ENCODE measurements around the gene NPR2. TPM values are rescaled to one million over a fixed set of nuclear protein-coding genes. Genes with fewer than 3 reads are reported as not detected.

The NPR2 gene
- total RNA-seq, 1 donor from 2014 or later: 7.9 TPM

DNA sequence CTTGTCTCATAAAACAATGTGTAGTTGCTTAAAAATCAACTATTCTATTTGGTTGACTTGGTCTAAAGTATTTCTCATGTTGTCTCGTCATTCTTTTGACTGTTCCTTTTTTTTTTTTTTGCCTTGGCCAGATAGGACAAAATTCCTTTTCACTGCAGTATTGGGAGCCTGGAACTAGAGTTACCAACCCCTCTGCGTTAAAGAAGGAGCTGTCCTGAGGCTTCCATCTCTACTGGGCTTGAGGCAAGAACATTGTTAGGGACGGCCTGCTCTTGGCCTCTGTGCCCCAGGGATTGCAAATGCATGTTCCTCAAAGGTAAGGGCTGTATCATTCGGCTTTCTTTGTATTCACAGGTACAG lies 1.4 kb upstream of the NPR2 start:
- TF ChIP-seq, protein P1, sequence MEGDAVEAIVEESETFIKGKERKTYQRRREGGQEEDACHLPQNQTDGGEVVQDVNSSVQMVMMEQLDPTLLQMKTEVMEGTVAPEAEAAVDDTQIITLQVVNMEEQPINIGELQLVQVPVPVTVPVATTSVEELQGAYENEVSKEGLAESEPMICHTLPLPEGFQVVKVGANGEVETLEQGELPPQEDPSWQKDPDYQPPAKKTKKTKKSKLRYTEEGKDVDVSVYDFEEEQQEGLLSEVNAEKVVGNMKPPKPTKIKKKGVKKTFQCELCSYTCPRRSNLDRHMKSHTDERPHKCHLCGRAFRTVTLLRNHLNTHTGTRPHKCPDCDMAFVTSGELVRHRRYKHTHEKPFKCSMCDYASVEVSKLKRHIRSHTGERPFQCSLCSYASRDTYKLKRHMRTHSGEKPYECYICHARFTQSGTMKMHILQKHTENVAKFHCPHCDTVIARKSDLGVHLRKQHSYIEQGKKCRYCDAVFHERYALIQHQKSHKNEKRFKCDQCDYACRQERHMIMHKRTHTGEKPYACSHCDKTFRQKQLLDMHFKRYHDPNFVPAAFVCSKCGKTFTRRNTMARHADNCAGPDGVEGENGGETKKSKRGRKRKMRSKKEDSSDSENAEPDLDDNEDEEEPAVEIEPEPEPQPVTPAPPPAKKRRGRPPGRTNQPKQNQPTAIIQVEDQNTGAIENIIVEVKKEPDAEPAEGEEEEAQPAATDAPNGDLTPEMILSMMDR (IDR thresholded peaks at IDR 0.05; ENCODE audit: insufficient read depth, low read length, severe bottlenecking): no peak
- H3K27me3 ChIP-seq (ENCODE audit: control insufficient read depth, insufficient read depth, low read length): no peaks in the 10 kb centered on the region
- H3K36me3 ChIP-seq (ENCODE audit: control insufficient read depth, insufficient read depth, low read length): no peaks in the 10 kb centered on the region
- no peak overlapping the region for H3K4me3 ChIP-seq (ENCODE audit: low read depth, low read length)
- FAIRE-seq (no peak), DNase-seq (ENCODE audit: low read depth) (no peak)

DNA sequence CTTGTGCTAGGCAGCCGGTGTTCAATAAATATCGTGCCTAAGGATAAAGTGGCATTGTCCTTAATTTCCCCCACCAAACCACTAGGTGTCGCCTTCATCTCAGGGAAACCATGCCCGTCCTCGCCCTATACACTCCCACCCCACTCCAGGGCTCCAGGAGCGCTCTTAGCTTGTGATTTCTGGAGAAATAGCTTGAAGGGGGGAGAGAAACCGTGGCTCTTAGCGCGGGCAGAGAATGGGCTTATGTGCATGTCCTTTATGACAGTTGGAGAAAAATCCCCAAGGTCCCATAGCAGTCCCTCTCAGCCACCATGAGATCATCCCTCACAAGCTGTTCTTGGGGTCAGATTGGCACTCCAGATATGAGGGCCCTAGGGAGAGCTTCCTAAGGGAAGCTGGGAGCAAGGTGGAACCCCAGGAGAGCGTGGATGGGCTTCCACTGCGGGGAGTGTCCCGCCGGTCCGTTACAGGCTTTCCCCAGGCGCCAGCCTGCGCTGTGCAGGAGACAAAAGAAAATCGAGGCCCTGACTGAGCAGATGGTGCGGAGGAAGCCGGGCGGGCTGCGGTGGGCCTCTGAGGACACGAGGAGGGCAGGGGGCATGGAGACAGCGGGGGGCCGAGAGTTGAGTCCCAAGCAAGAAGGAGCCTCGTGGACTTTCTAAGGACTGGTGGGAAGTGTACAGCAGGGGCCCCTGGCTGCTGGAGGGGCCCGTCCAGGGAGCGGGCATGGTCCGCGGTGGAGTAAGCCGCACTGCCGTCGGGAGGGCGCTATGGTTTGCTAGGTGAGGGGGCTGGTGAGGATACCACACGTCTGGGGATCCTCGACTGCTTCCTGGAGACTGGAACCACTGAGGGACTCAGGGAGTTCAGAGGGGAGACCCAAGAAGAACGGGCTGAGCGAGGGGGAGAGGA lies 750 bp upstream of the NPR2 start:
- no peak overlapping the region for H3K4me3 ChIP-seq (ENCODE audit: low read depth, low read length)
- H3K27me3 ChIP-seq (ENCODE audit: control insufficient read depth, insufficient read depth, low read length): no peaks in the 10 kb centered on the region
- FAIRE-seq: peak; percentile 95
- peak; percentile 70 for DNase-seq (ENCODE audit: low read depth)
- TF ChIP-seq, protein P1 (IDR thresholded peaks at IDR 0.05; ENCODE audit: insufficient read depth, low read length, severe bottlenecking): peak; percentile 83
- no peaks in the 10 kb centered on the region for H3K36me3 ChIP-seq (ENCODE audit: control insufficient read depth, insufficient read depth, low read length)

DNA sequence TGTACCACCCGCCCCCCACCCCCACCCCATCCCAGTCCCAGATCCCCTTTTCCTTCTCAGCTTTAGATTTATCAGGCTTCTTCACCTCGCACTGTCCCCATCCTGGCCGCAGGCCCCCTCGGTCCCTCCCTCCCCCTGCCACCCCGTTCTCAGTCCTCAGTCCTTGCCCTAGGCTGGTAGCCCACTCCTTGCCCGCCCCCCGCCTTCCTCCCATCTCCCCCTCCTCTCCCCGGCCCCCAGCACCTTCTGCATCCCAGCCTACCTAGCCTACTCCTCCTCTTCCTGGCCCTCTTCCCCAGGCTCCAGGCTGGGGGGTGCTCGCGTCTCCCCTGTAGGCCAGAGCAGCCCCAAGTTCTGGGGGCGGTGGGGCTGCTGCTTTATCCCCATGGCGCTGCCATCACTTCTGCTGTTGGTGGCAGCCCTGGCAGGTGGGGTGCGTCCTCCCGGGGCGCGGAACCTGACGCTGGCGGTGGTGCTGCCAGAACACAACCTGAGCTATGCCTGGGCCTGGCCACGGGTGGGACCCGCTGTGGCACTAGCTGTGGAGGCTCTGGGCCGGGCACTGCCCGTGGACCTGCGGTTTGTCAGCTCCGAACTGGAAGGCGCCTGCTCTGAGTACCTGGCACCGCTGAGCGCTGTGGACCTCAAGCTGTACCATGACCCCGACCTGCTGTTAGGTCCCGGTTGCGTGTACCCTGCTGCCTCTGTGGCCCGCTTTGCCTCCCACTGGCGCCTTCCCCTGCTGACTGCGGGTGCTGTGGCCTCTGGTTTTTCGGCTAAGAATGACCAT lies 828 bp downstream of the NPR2 start:
- DNase-seq (ENCODE audit: low read depth) (no peak), FAIRE-seq (no peak)
- no peaks in the 10 kb centered on the region for H3K36me3 ChIP-seq (ENCODE audit: control insufficient read depth, insufficient read depth, low read length)
- H3K4me3 ChIP-seq (ENCODE audit: low read depth, low read length): peak overlapping the region; percentile 37
- no peaks in the 10 kb centered on the region for H3K27me3 ChIP-seq (ENCODE audit: control insufficient read depth, insufficient read depth, low read length)
- TF ChIP-seq, protein P1 (IDR thresholded peaks at IDR 0.05; ENCODE audit: insufficient read depth, low read length, severe bottlenecking): no peak

DNA sequence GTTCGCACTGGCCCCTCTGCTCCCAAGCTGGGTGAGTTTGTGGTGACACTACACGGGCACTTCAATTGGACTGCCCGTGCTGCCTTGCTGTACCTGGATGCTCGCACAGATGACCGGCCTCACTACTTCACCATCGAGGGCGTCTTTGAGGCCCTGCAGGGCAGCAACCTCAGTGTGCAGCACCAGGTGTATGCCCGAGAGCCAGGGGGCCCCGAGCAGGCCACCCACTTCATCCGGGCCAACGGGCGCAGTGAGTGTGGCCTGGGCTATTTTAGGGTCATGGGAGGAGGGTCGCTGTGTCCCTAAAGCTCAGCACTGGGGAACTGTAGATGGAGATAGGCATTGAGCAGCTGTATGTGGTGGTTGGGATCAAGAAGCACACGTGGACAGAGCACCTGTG lies 1.4 kb downstream of the NPR2 start:
- Histone ChIP-seq H3K36me3 (ENCODE audit: control insufficient read depth, insufficient read depth, low read length) (no peaks in the 10 kb centered on the region), H3K4me3 (ENCODE audit: low read depth, low read length) (no peak overlapping the region), H3K27me3 (ENCODE audit: control insufficient read depth, insufficient read depth, low read length) (no peaks in the 10 kb centered on the region)
- no peak for FAIRE-seq
- TF ChIP-seq, protein P1 (IDR thresholded peaks at IDR 0.05; ENCODE audit: insufficient read depth, low read length, severe bottlenecking): no peak
- DNase-seq (ENCODE audit: low read depth): no peak

DNA sequence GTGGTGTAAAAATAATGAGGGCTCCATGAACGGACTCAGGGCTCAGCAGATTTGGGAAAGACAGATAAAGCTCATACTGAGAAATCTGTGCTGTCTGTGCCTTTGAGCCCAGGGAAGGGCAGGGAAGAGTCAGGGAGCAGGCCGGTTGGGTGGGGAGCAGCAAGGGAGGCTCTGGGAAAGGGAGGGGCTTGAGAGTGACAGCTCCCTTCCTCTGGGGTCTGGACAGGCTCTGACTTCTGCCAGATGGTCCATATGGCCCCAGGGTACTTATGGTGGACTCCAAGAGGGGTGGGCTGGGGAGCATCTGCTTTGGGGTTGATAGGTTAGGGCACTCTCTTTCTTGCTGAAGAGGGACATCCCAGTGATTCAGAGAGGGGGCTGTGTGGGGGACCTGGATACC lies 2.1 kb downstream of the NPR2 start:
- H3K27me3 ChIP-seq (ENCODE audit: control insufficient read depth, insufficient read depth, low read length): no peaks in the 10 kb centered on the region
- TF ChIP-seq, protein P1 (IDR thresholded peaks at IDR 0.05; ENCODE audit: insufficient read depth, low read length, severe bottlenecking): no peak
- no peak overlapping the region for H3K4me3 ChIP-seq (ENCODE audit: low read depth, low read length)
- no peak for DNase-seq (ENCODE audit: low read depth)
- no peak for FAIRE-seq
- H3K36me3 ChIP-seq (ENCODE audit: control insufficient read depth, insufficient read depth, low read length): no peaks in the 10 kb centered on the region
